Stimulated activated CD4-positive, alpha-beta T cell treated with anti-CD3 and anti-CD28 coated beads, Interleukin-15, amount 100 ng/mL, for 24 hours (primary cell): ENCODE measurements around the gene GRXCR2.
"Not testable (repeated sequence)": the region's sequence is repeated elsewhere in the genome, so short reads cannot be mapped to it uniquely, and the experiment has no call there.

Experiments used
- DNase-seq: peaks from one replicate; pipeline ENCODE4 v3.0.0-alpha.2; 2020

GRXCR2 gene

DNA sequence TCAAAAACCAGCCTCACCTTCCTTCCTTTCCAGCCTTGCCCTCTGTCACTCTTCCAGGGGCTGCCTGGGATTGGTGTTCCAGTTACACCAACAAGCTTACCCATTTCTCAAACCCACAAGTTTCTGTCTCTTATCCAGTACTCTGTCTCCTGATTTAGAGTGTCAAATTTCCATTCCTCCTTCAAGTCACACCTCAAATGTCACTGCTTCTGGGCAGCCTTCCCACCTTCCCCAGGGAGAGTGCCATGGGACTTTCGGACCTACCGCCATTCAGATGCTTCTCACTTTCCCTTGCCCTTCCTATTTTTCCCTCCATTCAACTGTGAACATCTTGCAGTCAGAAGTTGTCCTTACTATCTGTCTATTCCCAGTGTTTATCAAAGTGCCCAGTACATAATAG is 2.0 kb upstream of the GRXCR2 start:
- no peak for DNase-seq

- no peak for DNase-seq
These were observed 328 bp downstream of the GRXCR2 start for GRCh38 chr5:145872486-145872885.

GRCh38 chr5:145869753-145870152 is 3.1 kb downstream of the GRXCR2 start:
- DNase-seq, result no peak

- DNase-seq, result no peak
These were observed 5.0 kb downstream of the GRXCR2 start for GRCh38 chr5:145867806-145868205.

DNA sequence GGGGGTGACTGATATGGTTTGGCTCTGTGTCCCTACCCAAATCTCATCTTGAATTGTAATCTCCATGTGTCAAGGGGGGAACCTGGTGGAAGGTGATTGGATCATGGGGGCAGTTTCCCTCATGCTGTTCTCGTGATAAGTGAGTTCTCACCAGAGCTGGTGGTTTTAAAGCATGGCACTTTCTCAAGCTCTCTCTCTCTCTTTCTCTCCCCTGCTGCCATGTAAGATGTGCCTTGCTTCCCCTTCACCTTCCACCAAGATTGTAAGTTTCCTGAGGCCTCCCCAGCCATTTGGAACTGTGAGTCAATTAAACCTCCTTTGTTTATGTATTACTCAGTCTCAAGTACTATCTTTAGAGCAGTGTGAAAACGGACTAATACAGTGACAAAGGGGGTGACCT is 8.4 kb downstream of the GRXCR2 start:
- not testable (repeated sequence) for DNase-seq

GRCh38 chr5:145863003-145863402 is 9.8 kb downstream of the GRXCR2 start:
- DNase-seq, result no peak

- no peak for DNase-seq
These were observed 12.9 kb downstream of the GRXCR2 start for GRCh38 chr5:145859897-145860296.

- no peak for DNase-seq
These were observed 13.4 kb downstream of the GRXCR2 start for GRCh38 chr5:145859453-145859852.

GRCh38 chr5:145858959-145859358 is 13.9 kb downstream of the GRXCR2 start:
- no peak for DNase-seq

DNA sequence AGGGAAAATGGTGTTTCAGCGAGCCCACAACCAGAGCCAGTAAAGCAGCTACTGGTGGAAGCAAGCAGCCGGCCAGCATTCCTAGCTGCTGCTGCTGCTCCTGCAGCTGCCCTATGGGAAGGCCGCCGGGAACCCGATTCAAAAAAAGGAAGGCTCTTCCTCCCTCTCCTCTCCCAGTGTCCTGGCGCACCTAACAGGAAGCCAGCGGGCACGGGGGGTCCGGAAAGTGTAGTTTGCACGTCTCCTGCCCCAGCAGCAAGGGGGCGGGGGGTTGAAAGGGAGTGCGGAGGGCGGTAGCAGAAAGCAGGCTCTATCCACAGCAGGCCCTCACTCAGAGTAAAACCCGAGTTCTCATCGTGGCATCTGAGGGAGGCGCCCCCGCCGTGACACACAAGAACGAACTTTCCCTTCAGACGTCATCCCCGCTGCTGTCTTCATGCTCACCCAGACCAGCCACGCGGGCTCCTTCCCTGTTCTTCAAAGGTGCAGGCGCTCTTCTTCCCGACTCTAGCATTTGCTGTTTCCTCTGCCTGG is 16.5 kb downstream of the GRXCR2 start:
- DNase-seq, result peak; percentile 45

GRCh38 chr5:145855763-145856267 is 17.0 kb downstream of the GRXCR2 start:
- no peak for DNase-seq

DNA sequence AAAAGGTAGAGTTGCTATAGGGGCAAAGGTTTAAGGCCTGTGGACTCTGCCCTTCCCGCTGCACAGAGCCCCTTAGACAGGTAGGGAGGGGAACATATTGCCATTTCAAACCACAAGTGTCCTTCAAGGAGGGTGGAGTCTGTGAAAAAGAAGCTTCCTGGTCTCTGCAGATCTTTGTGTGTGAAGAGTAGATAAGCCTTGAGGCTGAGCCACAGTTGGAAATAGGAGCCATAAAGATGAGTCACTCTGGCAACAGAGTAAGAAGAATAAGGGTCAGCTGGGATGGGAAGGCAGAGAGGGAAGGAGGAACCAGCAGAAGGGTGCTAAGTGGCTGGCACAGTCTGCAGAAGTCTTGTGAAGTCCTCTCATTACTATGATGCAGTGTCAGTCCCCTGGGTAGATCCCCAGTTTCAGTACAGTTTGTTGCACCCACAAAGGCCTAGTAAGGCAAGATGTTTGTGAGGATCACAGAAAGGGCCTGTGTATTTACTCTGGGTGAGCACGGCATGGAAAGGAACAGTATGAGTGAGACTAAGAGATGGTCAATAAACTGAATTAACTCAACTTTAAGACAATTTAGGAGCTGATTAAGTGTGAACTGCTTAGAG is 18.1 kb downstream of the GRXCR2 start:
- no peak for DNase-seq

DNA sequence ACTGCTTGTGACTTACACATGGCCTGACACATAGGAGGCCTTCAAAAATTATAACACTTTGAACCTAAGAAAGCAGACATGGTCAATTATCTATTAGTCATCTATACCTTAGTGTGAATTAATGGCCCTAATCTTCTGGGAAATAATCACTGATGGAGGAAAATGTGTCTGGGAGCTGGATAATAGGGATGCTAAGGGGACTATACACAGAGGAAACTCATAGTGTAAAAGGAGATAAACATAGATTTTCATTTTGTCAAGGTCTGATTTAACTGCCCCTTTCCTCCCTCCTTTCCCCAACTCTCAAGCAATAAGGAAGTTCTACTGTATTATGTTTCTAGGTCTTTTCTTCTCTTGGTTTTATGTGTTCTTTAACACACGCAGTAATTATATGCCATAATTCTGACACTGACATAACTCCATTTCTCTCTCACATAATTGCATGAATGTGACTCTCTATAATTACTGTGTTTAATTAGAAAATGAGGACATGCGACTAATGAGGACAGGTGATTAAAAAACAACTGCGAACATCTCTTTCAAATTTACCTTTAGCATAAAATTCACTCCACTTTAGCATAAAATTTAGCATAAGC is 18.9 kb downstream of the GRXCR2 start:
- no peak for DNase-seq

DNA sequence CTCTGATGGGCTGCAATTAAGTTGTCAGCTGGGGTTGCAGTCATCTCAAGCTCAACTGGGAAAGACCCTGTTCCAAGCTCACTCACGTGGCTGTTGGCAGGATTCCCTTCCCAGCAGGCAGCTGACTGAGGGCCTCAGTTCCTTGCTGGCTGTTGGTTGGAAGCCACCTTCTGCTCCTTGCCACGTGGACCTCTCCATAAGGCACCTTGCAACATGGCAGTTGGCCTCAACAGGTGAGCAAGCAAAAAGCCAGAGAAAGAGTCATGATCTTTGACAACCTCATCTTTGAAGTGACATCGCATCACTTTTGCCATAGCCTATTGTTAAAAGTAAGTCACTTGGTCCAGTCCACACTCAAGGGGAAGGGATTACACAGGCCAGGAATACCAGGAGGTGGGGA is 19.8 kb downstream of the GRXCR2 start:
- DNase-seq, result no peak

- DNase-seq, result no peak
These were observed 24.0 kb downstream of the GRXCR2 start for GRCh38 chr5:145848854-145849253.

DNA sequence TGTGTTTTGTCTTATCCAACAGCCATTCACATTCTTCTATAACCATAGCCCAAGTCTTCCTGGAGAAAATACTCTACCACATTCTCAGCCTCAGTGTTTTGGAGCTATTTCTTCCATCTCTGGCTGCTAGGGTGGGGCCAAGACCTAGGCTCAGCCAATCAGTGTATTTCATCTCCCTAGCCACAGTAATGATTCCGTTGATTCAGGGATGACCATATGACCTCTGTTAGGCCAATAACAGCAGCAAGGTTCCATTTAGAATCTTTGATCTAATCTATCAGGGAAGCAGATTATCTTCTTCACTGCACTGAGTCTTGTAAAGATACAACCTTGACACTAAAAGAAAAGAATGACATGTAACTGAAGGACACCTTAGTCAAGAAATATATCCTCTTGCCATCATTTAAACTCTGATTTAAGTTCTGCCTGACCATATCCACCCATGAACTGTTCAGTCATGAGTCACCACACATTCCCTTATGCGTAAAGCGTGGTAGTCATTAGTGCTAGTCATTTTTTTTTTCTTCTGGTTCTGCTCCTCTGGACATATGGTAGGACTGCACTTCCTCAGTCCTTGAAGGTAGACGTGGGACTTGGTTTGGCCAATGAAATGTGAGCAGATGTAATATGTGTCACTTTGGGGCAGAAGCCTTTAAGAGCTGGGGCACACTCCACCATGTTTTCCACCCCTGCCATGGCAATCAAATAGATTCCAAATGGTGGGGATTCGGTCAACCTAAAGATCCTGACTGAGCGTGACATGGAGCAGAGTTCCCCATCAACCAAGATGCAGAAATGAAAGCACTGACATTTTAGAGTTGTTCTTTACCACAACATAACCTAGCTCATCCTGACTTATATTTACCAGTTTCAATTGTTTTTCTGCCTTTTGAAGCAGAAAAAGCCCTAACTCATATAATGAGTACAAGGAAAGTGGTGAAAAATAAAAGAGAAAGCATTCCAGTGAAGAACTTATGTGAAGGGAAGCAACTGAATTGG is 25.0 kb downstream of the GRXCR2 start:
- no peak for DNase-seq

GRCh38 chr5:145846081-145846480 is 26.7 kb downstream of the GRXCR2 start:
- DNase-seq, result no peak

- no peak for DNase-seq
These were observed 31.5 kb downstream of the GRXCR2 start for GRCh38 chr5:145841299-145841698.

DNA sequence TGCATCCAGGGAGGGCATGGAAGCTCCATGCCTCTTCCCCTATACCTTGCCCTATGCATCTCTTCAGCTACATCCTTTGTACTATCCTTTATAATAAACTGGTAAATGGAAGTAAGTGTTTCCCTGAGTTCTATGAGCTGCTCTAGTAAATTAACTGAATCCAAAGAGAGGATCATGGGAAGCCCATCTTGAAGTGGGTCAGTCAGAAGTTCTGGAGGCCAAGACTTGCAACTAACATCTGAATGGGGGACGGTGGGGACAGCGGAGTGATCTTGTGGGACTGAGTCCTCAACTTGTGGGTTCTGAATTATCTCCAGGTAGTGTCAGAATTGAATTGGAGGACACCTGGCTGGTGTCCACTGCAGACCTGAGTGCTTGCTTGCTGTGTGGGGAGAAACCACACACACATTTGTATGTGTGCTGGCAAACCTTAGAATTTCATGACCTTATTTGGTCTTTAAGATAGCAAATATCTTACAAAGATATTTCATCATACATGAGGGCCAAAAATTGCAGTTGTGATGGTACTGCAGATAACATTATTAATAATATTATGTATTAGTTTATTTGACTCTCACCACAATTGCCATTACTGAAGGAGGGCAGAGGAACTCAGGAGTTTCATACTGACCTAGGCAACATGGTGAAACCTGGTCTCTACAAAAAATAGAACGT is 32.2 kb downstream of the GRXCR2 start:
- no peak for DNase-seq

DNA sequence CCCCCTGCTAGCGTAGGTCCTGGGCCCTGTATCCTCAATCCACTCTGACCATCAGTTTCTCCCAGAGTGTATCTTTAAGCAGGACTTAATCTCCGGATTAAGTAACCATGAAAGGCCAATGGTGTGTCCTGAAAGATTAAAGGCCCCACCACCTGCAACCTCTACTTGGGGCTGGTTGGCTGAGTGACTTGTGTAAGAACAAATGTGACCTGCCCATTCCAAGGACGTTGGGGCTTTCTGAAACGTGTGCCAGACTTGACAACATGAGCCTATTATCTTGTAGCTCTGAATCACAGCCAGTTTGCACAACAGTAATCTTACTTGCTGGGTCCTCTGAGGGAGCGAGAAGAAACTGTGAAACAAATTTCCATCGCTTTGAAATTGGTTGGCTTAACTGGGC is 34.5 kb downstream of the GRXCR2 start:
- no peak for DNase-seq

DNA sequence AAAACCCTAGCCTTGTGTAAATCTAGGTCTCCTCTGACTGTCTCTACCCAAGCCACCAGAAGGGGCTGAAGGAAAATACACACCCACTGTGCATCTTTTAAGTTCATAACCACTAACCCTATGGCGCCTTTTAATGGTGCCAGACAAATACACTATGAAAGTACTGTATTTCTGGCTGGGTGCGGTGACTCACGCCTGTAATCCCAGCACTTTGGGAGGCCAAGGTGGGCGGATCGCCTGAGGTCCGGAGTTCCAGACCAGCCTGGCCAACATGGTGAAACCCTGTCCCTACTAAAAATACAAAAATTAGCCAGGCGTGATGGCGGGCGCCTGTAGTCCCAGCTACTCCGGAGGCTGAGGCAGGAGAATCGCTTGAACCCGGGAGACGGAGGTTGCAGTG is 36.6 kb downstream of the GRXCR2 start:
- not testable (repeated sequence) for DNase-seq

DNA sequence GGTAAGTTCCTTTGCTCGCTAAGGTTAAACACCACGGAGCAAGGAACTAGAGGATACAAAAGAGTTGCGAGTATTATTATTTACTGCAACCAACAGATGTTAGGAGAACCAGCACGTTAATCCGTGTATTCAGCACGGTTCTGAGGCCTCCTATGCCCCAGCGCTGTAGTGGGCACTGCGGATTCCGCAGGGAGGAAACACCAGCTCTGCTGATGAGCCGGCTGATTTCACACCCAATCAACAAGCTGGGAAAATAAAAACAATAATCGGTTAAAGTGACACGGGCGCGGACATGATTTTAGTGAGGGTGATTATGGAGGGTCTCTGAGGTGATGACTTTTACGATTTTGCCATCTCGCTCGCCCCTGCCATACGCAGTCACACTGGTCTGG is 37.0 kb downstream of the GRXCR2 start:
- DNase-seq, result no peak
